MCF 10A (cell line): ENCODE measurements around the gene NECTIN4. TPM values are rescaled to one million over a fixed set of nuclear protein-coding genes. Genes with fewer than 3 reads are reported as not detected.

Source experiments
- BruUV-seq: library from RNA; stranded (reverse); fragments of 400-500 nt; replicated peaks from 2 replicates; lab custom pipeline; 2021; lab: Mats Ljungman, UMichigan
- CTCF ChIA-PET: fragments of 300-600 bp; sonication (Branson Sonifier 250); formaldehyde crosslinking; extraction: SDS; loops from one replicate; lab custom pipeline; 2021; ENCODE audit warnings: antibody characterized with exemption, inconsistent platforms; lab: Yijun Ruan, JAX
- POLR2A ChIA-PET: fragments of 300-600, 350-650 bp; sonication (Branson Sonifier 250); formaldehyde crosslinking; extraction: SDS; loops from one replicate; lab custom pipeline; 2020; ENCODE audit warnings: antibody characterized with exemption, inconsistent platforms; lab: Yijun Ruan, JAX
- DNase-seq: peaks from one replicate; pipeline ENCODE4 v3.0.0-alpha.2; 2018; ENCODE audit not compliant: unreplicated experiment
- H3K27ac Mint-ChIP-seq: one replicate; pipeline ENCODE4 v1.8.0; 2022; ENCODE audit warnings: mild to moderate bottlenecking, low read depth, mixed read lengths; ENCODE audit not compliant: unreplicated experiment
- H3K27me3 Mint-ChIP-seq: one replicate; pipeline ENCODE4 v1.8.0; 2022; ENCODE audit warnings: mixed read lengths; ENCODE audit not compliant: insufficient read depth, unreplicated experiment
- H3K36me3 Mint-ChIP-seq: one replicate; pipeline ENCODE4 v1.8.0; 2022; ENCODE audit warnings: mild to moderate bottlenecking, moderate library complexity, mixed read lengths; ENCODE audit not compliant: insufficient read depth, unreplicated experiment
- H3K4me1 Mint-ChIP-seq: one replicate; pipeline ENCODE4 v1.8.0; 2022; ENCODE audit warnings: mixed read lengths; ENCODE audit not compliant: insufficient read depth, unreplicated experiment
- H3K4me3 Mint-ChIP-seq: one replicate; pipeline ENCODE4 v1.8.0; 2022; ENCODE audit warnings: mild to moderate bottlenecking, moderate library complexity, mixed read lengths; ENCODE audit not compliant: unreplicated experiment
- H3K9me3 Mint-ChIP-seq: one replicate; pipeline ENCODE4 v1.8.0; 2022; ENCODE audit warnings: mixed read lengths; ENCODE audit not compliant: unreplicated experiment
- CTCF ChIP-seq: fragments of 200-600 bp; IDR thresholded peaks from one replicate; pipeline ENCODE4 v1.8.0; 2022; ENCODE audit warnings: antibody characterized with exemption, mild to moderate bottlenecking; ENCODE audit not compliant: unreplicated experiment
- intact Hi-C: fragments of 100-400 bp; cut with micrococcal nuclease; formaldehyde crosslinking; loops from 2 replicates; pipeline ENCODE4 v1.14.1; 2022
- total RNA-seq: library from RNA; stranded (reverse); gene quantifications from 2 replicates; pipeline ENCODE4 v1.2.3, GENCODE V29; 2022

Gene NECTIN4
- total RNA-seq, 1 experiment from 2014 or later: 7.0 TPM

DNA sequence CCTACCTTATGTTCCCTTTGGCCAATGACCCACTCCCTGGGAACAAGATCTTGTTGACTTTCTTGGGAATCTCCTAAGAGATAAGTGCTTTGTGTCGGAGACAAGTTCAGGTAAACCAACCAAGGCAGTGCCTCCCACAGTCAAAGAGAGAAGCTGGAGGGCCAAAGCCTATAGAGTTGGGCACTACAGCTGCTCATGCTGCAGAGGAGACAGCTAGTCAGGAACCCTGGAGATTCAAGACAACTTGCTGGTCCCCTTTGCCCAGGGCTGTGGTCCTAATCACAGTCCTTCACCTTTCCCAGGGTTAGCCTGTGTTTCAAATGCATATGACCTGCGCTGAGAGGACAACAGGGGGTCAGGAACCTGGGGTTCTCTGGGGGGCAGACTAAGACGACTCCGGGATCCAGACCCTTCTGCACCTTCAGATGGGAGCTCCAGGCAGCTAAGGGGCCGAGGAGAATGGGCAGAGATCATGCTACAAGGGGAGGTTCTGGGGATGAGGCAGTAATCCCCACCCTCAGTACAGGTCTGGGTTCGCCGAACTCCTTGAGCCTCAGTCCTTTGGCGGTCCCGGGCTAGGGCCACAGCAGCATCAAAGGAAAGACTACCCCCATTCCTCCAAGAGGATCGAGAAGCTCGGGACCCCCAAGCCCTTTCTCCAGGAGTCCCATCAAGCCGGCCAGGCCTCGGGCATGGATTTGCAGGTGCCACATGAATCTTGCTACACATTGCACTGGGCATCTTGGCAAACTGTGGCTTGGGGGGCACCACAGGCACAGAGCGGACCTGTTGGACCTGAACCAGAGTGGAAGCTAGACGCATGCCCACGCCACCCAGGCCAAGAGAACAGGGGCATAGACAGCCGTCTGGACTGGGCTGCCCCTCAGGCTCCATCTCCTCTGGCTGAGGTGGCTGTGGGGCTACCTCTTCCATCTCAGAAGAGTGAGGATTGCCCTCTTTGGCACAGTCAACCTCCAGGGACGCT lies 41.6 kb downstream of the NECTIN4 start:
- no TSS peak for BruUV-seq
- Mint-ChIP-seq H3K27ac (no peak overlapping the region), H3K27me3 (no peaks in the 10 kb centered on the region), H3K4me3 (no peak overlapping the region), H3K4me1 (peaks cover 6% of the 10 kb centered on the region), H3K36me3 (no peaks in the 10 kb centered on the region), H3K9me3 (peaks cover 10% of the 10 kb centered on the region)
- no peak for TF ChIP-seq CTCF
- ChIA-PET CTCF (interaction anchor here (0.5 to 5.0 kb wide), 13 partner anchors 10 to 855 kb away, joined by 3 to 58 read pairs (median 4); partner anchors contain the start of genes KLHDC9 and PPOX), POLR2A (interaction anchor here (0.6 to 7.3 kb wide), 15 partner anchors 11 to 96 kb away, joined by 3 to 371 read pairs (median 13); partner anchors contain the start of genes DEDD, F11R and KLHDC9)
- no peak for DNase-seq
- intact Hi-C loops: loop anchor here (10.0 kb wide), 1 partner anchor 87 kb away; the partner anchor contains the start of gene DEDD

- peak overlapping the region; percentile 93 for H3K4me3 Mint-ChIP-seq
- ChIA-PET POLR2A (interaction anchor here (0.6 to 7.3 kb wide), 39 partner anchors 8 to 705 kb away, joined by 3 to 371 read pairs (median 8); partner anchors contain the start of genes DEDD, F11R, KLHDC9 and NDUFS2), CTCF (interaction anchor here (0.5 to 5.0 kb wide), 18 partner anchors 8 to 1560 kb away, joined by 3 to 58 read pairs (median 4); partner anchors contain the start of genes F11R, KLHDC9 and PPOX)
- intact Hi-C loops: loop anchor here (10.0 kb wide), 1 partner anchor 88 kb away; the partner anchor contains the start of gene DEDD
- H3K9me3 Mint-ChIP-seq: peaks cover 10% of the 10 kb centered on the region
- BruUV-seq: no TSS peak
- peaks cover 15% of the 10 kb centered on the region for H3K4me1 Mint-ChIP-seq
- H3K27ac Mint-ChIP-seq: peak overlapping the region; percentile 99
- no peak for TF ChIP-seq CTCF
- no peaks in the 10 kb centered on the region for H3K27me3 Mint-ChIP-seq
- DNase-seq: no peak
- H3K36me3 Mint-ChIP-seq: peaks cover 2% of the 10 kb centered on the region
Observed at GRCh38 chr1:161046605-161047228, 42.6 kb downstream of the NECTIN4 start.

- H3K36me3 Mint-ChIP-seq: peaks cover 10% of the 10 kb centered on the region
Observed at GRCh38 chr1:161045736-161046604, 43.4 kb downstream of the NECTIN4 start, which contains the start of gene USF1. USF1 (minus strand) TSS chr1:161045977; CDS start chr1:161043275, 2,702 bp downstream.

More at GRCh38 chr1:161045736-161046604, 43.4 kb downstream of the NECTIN4 start, which contains the start of gene USF1:
- ChIA-PET CTCF (interaction anchor here (0.5 to 5.0 kb wide), 27 partner anchors 8 to 1561 kb away, joined by 3 to 58 read pairs (median 4); partner anchors contain the start of genes F11R, KLHDC9, NIT1 and PFDN2), POLR2A (interaction anchor here (0.6 to 7.3 kb wide), 42 partner anchors 9 to 704 kb away, joined by 3 to 371 read pairs (median 7); partner anchors contain the start of genes DEDD, F11R, KLHDC9 and NDUFS2)
- H3K4me1 Mint-ChIP-seq: peaks cover 18% of the 10 kb centered on the region
- no peak for TF ChIP-seq CTCF
- no peaks in the 10 kb centered on the region for H3K27me3 Mint-ChIP-seq
- H3K9me3 Mint-ChIP-seq: peaks cover 10% of the 10 kb centered on the region
- intact Hi-C loops: loop anchor here (1.0 to 10.0 kb wide), 3 partner anchors 51 to 89 kb away; partner anchors contain the start of gene DEDD
- peak within 1 kb of the TSS; percentile 93 for H3K4me3 Mint-ChIP-seq
- H3K27ac Mint-ChIP-seq: peak within 1 kb of the TSS; percentile 99
- DNase-seq: peak; percentile 99
- BruUV-seq: TSS peak; percentile 89
